ENCODE measurements around the gene CDH23. TPM values are rescaled to one million over a fixed set of nuclear protein-coding genes. Genes with fewer than 3 reads are reported as not detected.
A peak's percentile ranks its signal among the peaks of the same experiment; 100 is the strongest.

CDH23 gene
- total and polyA plus RNA-seq, 12 donors, result 1.7 to 20.2 (median 7.8) TPM

- 57 to 77% (median 71%) methylated on average over 3 of the region's 3 CpGs for WGBS, 4 donors
- intact Hi-C loops (cut with DNase I), result no loop called here
- peak in 1 of 7 donors; percentile 4 for DNase-seq
- Histone ChIP-seq H3K9me3 (replicated peaks in 1 of 3) (peaks cover 0 to 7% (median 0%) of the 10 kb centered on the region in 3 donors), H3K36me3 (replicated peaks in 1 of 2) (no peaks in the 10 kb centered on the region), H3K4me3 (no peak overlapping the region), H3K4me1 (replicated peaks in 1 of 2) (no peaks in the 10 kb centered on the region), H3K27me3 (no peaks in the 10 kb centered on the region), H3K27ac (no peak overlapping the region)
- TF ChIP-seq CTCF (IDR thresholded peaks at IDR 0.05) (no peak), POLR2A (IDR thresholded peaks at IDR 0.05) (no peak)
Measured at GRCh38 chr10:71409516-71410104, 12.9 kb downstream of the CDH23 start.

- DNase-seq, result no peak
- Histone ChIP-seq H3K4me3 (no peak overlapping the region), H3K36me3 (replicated peaks in 1 of 2) (no peaks in the 10 kb centered on the region), H3K9me3 (replicated peaks in 1 of 3) (peaks cover 0 to 7% (median 0%) of the 10 kb centered on the region in 3 donors), H3K4me1 (replicated peaks in 1 of 2) (no peaks in the 10 kb centered on the region), H3K27me3 (no peaks in the 10 kb centered on the region), H3K27ac (no peak overlapping the region)
- TF ChIP-seq POLR2A (IDR thresholded peaks at IDR 0.05) (no peak), CTCF (IDR thresholded peaks at IDR 0.05) (no peak)
- intact Hi-C loops (cut with DNase I), result no loop called here
Measured at GRCh38 chr10:71413581-71413980, 16.9 kb downstream of the CDH23 start.

GRCh38 chr10:71414359-71414758, 17.6 kb downstream of the CDH23 start:
- H3K9me3 ChIP-seq (replicated peaks in 1 of 3), result peaks cover 0 to 7% (median 0%) of the 10 kb centered on the region in 3 donors
- H3K27ac ChIP-seq, result no peak overlapping the region
- no peaks in the 10 kb centered on the region for H3K27me3 ChIP-seq
- no peaks in the 10 kb centered on the region for H3K4me1 ChIP-seq (replicated peaks in 1 of 2)
- intact Hi-C loops (cut with DNase I), result no loop called here
- no peaks in the 10 kb centered on the region for H3K36me3 ChIP-seq (replicated peaks in 1 of 2)
- TF ChIP-seq POLR2A (IDR thresholded peaks at IDR 0.05) (no peak), CTCF (IDR thresholded peaks at IDR 0.05) (no peak)
- DNase-seq, result no peak
- WGBS, 4 donors, result 44 to 54% (median 50%) methylated on average over 1 of the region's 1 CpG
- no peak overlapping the region for H3K4me3 ChIP-seq

- Histone ChIP-seq H3K4me3 (no peak overlapping the region), H3K9me3 (replicated peaks in 1 of 3) (no peaks in the 10 kb centered on the region), H3K27me3 (no peaks in the 10 kb centered on the region), H3K36me3 (replicated peaks in 1 of 2) (no peaks in the 10 kb centered on the region), H3K4me1 (replicated peaks in 1 of 2) (no peaks in the 10 kb centered on the region), H3K27ac (no peak overlapping the region)
- DNase-seq, result peak in 1 of 7 donors; percentile 4
- intact Hi-C loops (cut with DNase I), result no loop called here
- TF ChIP-seq CTCF (IDR thresholded peaks at IDR 0.05) (no peak), POLR2A (IDR thresholded peaks at IDR 0.05) (no peak)
Measured at GRCh38 chr10:71419002-71419540, 22.4 kb downstream of the CDH23 start.

All from adrenal gland (tissue), 12 donors.